Measurements from ENCODE around the gene NOX5.

The NOX5 gene

GRCh38 chr15:69093614-69094013, 79.1 kb downstream of the NOX5 start:
- Histone ChIP-seq H3K27ac (ENCODE audit: low read depth, low read length) (no peak overlapping the region), H3K4me1 (ENCODE audit: insufficient read depth, low read length) (peaks cover 49% of the 10 kb centered on the region), H3K27me3 (ENCODE audit: insufficient read depth, low read length) (peaks cover 11% of the 10 kb centered on the region; the same call in 1 of the 2 replicates), H3K36me3 (ENCODE audit: insufficient read depth, low read length) (no peaks in the 10 kb centered on the region), H3K9me3 (ENCODE audit: insufficient read depth, low read depth, low read length) (no peaks in the 10 kb centered on the region), H3K9ac (ENCODE audit: low read depth, low read length) (no peak overlapping the region), H3K4me3 (ENCODE audit: low read length) (no peak overlapping the region)

GRCh38 chr15:69094124-69094921, 79.8 kb downstream of the NOX5 start:
- Histone ChIP-seq H3K27me3 (ENCODE audit: insufficient read depth, low read length) (peaks cover 5% of the 10 kb centered on the region; the same call in 1 of the 2 replicates), H3K9me3 (ENCODE audit: insufficient read depth, low read depth, low read length) (no peaks in the 10 kb centered on the region), H3K4me1 (ENCODE audit: insufficient read depth, low read length) (peaks cover 44% of the 10 kb centered on the region), H3K36me3 (ENCODE audit: insufficient read depth, low read length) (no peaks in the 10 kb centered on the region), H3K9ac (ENCODE audit: low read depth, low read length) (no peak overlapping the region), H3K27ac (ENCODE audit: low read depth, low read length) (no peak overlapping the region), H3K4me3 (ENCODE audit: low read length) (no peak overlapping the region)
- 70% methylated on average over 8 of the region's 8 CpGs for WGBS

- Histone ChIP-seq H3K9me3 (ENCODE audit: insufficient read depth, low read depth, low read length) (no peaks in the 10 kb centered on the region), H3K27ac (ENCODE audit: low read depth, low read length) (no peak overlapping the region), H3K4me3 (ENCODE audit: low read length) (no peak overlapping the region), H3K36me3 (ENCODE audit: insufficient read depth, low read length) (no peaks in the 10 kb centered on the region), H3K9ac (ENCODE audit: low read depth, low read length) (no peak overlapping the region), H3K4me1 (ENCODE audit: insufficient read depth, low read length) (peaks cover 36% of the 10 kb centered on the region), H3K27me3 (ENCODE audit: insufficient read depth, low read length) (no peaks in the 10 kb centered on the region)
- WGBS, result 95% methylated on average over 1 of the region's 1 CpG
These were observed 80.8 kb downstream of the NOX5 start for GRCh38 chr15:69095274-69095673.

- Histone ChIP-seq H3K4me1 (ENCODE audit: insufficient read depth, low read length) (peaks cover 32% of the 10 kb centered on the region), H3K36me3 (ENCODE audit: insufficient read depth, low read length) (no peaks in the 10 kb centered on the region), H3K9ac (ENCODE audit: low read depth, low read length) (no peak overlapping the region), H3K27ac (ENCODE audit: low read depth, low read length) (no peak overlapping the region), H3K9me3 (ENCODE audit: insufficient read depth, low read depth, low read length) (no peaks in the 10 kb centered on the region), H3K27me3 (ENCODE audit: insufficient read depth, low read length) (0 out of 2 replicates have a peak, but pooled peaks cover under 1% of the 10 kb centered on the region), H3K4me3 (ENCODE audit: low read length) (no peak overlapping the region)
- 93% methylated on average over 1 of the region's 2 CpGs for WGBS
These were observed 81.7 kb downstream of the NOX5 start for GRCh38 chr15:69096196-69096595.

GRCh38 chr15:69096626-69097025, 82.1 kb downstream of the NOX5 start:
- 80% methylated on average over 1 of the region's 2 CpGs for WGBS
- peaks cover 3% of the 10 kb centered on the region; the same call in 1 of the 2 replicates for H3K27me3 ChIP-seq (ENCODE audit: insufficient read depth, low read length)
- no peaks in the 10 kb centered on the region for H3K36me3 ChIP-seq (ENCODE audit: insufficient read depth, low read length)
- H3K27ac ChIP-seq (ENCODE audit: low read depth, low read length), result no peak overlapping the region
- H3K4me3 ChIP-seq (ENCODE audit: low read length), result no peak overlapping the region
- no peaks in the 10 kb centered on the region for H3K9me3 ChIP-seq (ENCODE audit: insufficient read depth, low read depth, low read length)
- H3K9ac ChIP-seq (ENCODE audit: low read depth, low read length), result no peak overlapping the region
- peaks cover 27% of the 10 kb centered on the region for H3K4me1 ChIP-seq (ENCODE audit: insufficient read depth, low read length)

GRCh38 chr15:69098771-69099170, 84.3 kb downstream of the NOX5 start:
- H3K4me3 ChIP-seq (ENCODE audit: low read length), result no peak overlapping the region
- H3K9me3 ChIP-seq (ENCODE audit: insufficient read depth, low read depth, low read length), result no peaks in the 10 kb centered on the region
- 90% methylated on average over 6 of the region's 7 CpGs for WGBS
- no peak overlapping the region for H3K9ac ChIP-seq (ENCODE audit: low read depth, low read length)
- no peaks in the 10 kb centered on the region for H3K36me3 ChIP-seq (ENCODE audit: insufficient read depth, low read length)
- peaks cover 3% of the 10 kb centered on the region; the same call in 1 of the 2 replicates for H3K27me3 ChIP-seq (ENCODE audit: insufficient read depth, low read length)
- no peak overlapping the region for H3K27ac ChIP-seq (ENCODE audit: low read depth, low read length)
- peaks cover 7% of the 10 kb centered on the region for H3K4me1 ChIP-seq (ENCODE audit: insufficient read depth, low read length)

- H3K27me3 ChIP-seq (ENCODE audit: insufficient read depth, low read length), result peaks cover 6% of the 10 kb centered on the region; the same call in 1 of the 2 replicates
- peaks cover under 1% of the 10 kb centered on the region; the same call in 1 of the 2 replicates for H3K4me1 ChIP-seq (ENCODE audit: insufficient read depth, low read length)
- no peak overlapping the region for H3K9ac ChIP-seq (ENCODE audit: low read depth, low read length)
- no peak overlapping the region for H3K4me3 ChIP-seq (ENCODE audit: low read length)
- H3K27ac ChIP-seq (ENCODE audit: low read depth, low read length), result no peak overlapping the region
- no peaks in the 10 kb centered on the region for H3K36me3 ChIP-seq (ENCODE audit: insufficient read depth, low read length)
- WGBS, result 87% methylated on average over 5 of the region's 5 CpGs
- H3K9me3 ChIP-seq (ENCODE audit: insufficient read depth, low read depth, low read length), result no peaks in the 10 kb centered on the region
These were observed 85.4 kb downstream of the NOX5 start for GRCh38 chr15:69099941-69100340.

GRCh38 chr15:69100821-69101220, 86.3 kb downstream of the NOX5 start:
- Histone ChIP-seq H3K9me3 (ENCODE audit: insufficient read depth, low read depth, low read length) (no peaks in the 10 kb centered on the region), H3K36me3 (ENCODE audit: insufficient read depth, low read length) (no peaks in the 10 kb centered on the region), H3K4me1 (ENCODE audit: insufficient read depth, low read length) (no peaks in the 10 kb centered on the region; the same call in 1 of the 2 replicates), H3K9ac (ENCODE audit: low read depth, low read length) (no peak overlapping the region), H3K27me3 (ENCODE audit: insufficient read depth, low read length) (peaks cover 6% of the 10 kb centered on the region; the same call in 1 of the 2 replicates), H3K4me3 (ENCODE audit: low read length) (no peak overlapping the region), H3K27ac (ENCODE audit: low read depth, low read length) (no peak overlapping the region)
- WGBS, result 82% methylated on average over 2 of the region's 2 CpGs

- Histone ChIP-seq H3K4me3 (ENCODE audit: low read length) (no peak overlapping the region), H3K4me1 (ENCODE audit: insufficient read depth, low read length) (no peaks in the 10 kb centered on the region; the same call in 1 of the 2 replicates), H3K27ac (ENCODE audit: low read depth, low read length) (no peak overlapping the region), H3K36me3 (ENCODE audit: insufficient read depth, low read length) (no peaks in the 10 kb centered on the region), H3K27me3 (ENCODE audit: insufficient read depth, low read length) (peaks cover 10% of the 10 kb centered on the region; the same call in 1 of the 2 replicates), H3K9me3 (ENCODE audit: insufficient read depth, low read depth, low read length) (no peaks in the 10 kb centered on the region), H3K9ac (ENCODE audit: low read depth, low read length) (no peak overlapping the region)
- 82% methylated on average over 12 of the region's 12 CpGs for WGBS
These were observed 89.7 kb downstream of the NOX5 start for GRCh38 chr15:69104050-69104750.

- Histone ChIP-seq H3K36me3 (ENCODE audit: insufficient read depth, low read length) (no peaks in the 10 kb centered on the region), H3K9ac (ENCODE audit: low read depth, low read length) (no peak overlapping the region), H3K27me3 (ENCODE audit: insufficient read depth, low read length) (peaks cover 11% of the 10 kb centered on the region; the same call in 1 of the 2 replicates), H3K27ac (ENCODE audit: low read depth, low read length) (no peak overlapping the region), H3K9me3 (ENCODE audit: insufficient read depth, low read depth, low read length) (no peaks in the 10 kb centered on the region), H3K4me1 (ENCODE audit: insufficient read depth, low read length) (no peaks in the 10 kb centered on the region; the same call in 1 of the 2 replicates), H3K4me3 (ENCODE audit: low read length) (no peak overlapping the region)
- WGBS, result 90% methylated on average over 2 of the region's 3 CpGs
These were observed 91.0 kb downstream of the NOX5 start for GRCh38 chr15:69105451-69105985.

- Histone ChIP-seq H3K36me3 (ENCODE audit: insufficient read depth, low read length) (no peaks in the 10 kb centered on the region), H3K4me3 (ENCODE audit: low read length) (no peak overlapping the region), H3K9ac (ENCODE audit: low read depth, low read length) (no peak overlapping the region), H3K4me1 (ENCODE audit: insufficient read depth, low read length) (no peaks in the 10 kb centered on the region), H3K27ac (ENCODE audit: low read depth, low read length) (no peak overlapping the region), H3K27me3 (ENCODE audit: insufficient read depth, low read length) (peaks cover 8% of the 10 kb centered on the region; the same call in 1 of the 2 replicates), H3K9me3 (ENCODE audit: insufficient read depth, low read depth, low read length) (no peaks in the 10 kb centered on the region)
- WGBS, result 80% methylated on average over 4 of the region's 4 CpGs
These were observed 92.6 kb downstream of the NOX5 start for GRCh38 chr15:69107025-69107620.

Data from HUES64 (cell line).